Measurements from ENCODE around the gene TNK1.

- TF ChIP-seq RFX5 (IDR thresholded peaks at IDR 0.05; ENCODE audit: low read depth, low read length) (no peak), CTCF (IDR thresholded peaks at IDR 0.05 in 2 of 3, conservative IDR thresholded peaks at IDR 0.05 in 1 of 3; ENCODE audit: insufficient read depth in 2 of 3, low read depth in 1 of 3, low read length in 3 of 3) (no peak), EZH2 (IDR thresholded peaks at IDR 0.05; ENCODE audit: borderline replicate concordance, low read depth, low read length) (no peak), CREBBP (IDR thresholded peaks at IDR 0.05; ENCODE audit: low read depth, low read length) (no peak), ZNF197 (CRISPR knock-in tag; IDR thresholded peaks at IDR 0.05; ENCODE audit: low read depth) (no peak)
- TF ChIP-seq, protein P1, sequence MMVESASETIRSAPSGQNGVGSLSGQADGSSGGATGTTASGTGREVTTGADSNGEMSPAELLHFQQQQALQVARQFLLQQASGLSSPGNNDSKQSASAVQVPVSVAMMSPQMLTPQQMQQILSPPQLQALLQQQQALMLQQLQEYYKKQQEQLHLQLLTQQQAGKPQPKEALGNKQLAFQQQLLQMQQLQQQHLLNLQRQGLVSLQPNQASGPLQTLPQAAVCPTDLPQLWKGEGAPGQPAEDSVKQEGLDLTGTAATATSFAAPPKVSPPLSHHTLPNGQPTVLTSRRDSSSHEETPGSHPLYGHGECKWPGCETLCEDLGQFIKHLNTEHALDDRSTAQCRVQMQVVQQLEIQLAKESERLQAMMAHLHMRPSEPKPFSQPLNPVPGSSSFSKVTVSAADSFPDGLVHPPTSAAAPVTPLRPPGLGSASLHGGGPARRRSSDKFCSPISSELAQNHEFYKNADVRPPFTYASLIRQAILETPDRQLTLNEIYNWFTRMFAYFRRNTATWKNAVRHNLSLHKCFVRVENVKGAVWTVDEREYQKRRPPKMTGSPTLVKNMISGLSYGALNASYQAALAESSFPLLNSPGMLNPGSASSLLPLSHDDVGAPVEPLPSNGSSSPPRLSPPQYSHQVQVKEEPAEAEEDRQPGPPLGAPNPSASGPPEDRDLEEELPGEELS (CRISPR knock-in tag; IDR thresholded peaks at IDR 0.05; ENCODE audit: borderline replicate concordance): no peak
Measured at GRCh38 chr17:7406235-7406825, 25.4 kb downstream of the TNK1 start.
